Uterus (tissue), 2 donors: ENCODE measurements around the gene ARHGAP44.

ENCODE experiments used
- POLR2A ChIP-seq, 2 donors: fragments of 450-650 bp; IDR thresholded peaks; one replicate each; pipeline ENCODE4 v1.6.1; 2016; ENCODE audit warnings: antibody characterized with exemption in 2 of 2, mild to moderate bottlenecking in 1 of 2, moderate library complexity in 1 of 2
- TF ChIP-seq, protein P1 (sequence below), 4 experiments: fragments of 200-600 bp in 2 of 4; fragments of 450-650 bp in 2 of 4; sonication (generic) in 2 of 4; IDR thresholded peaks; one replicate each; pipeline ENCODE4 v1.5.1; 2016 to 2019; ENCODE audit warnings: antibody characterized with exemption in 4 of 4, mild to moderate bottlenecking in 2 of 4, moderate library complexity in 1 of 4

DNA sequence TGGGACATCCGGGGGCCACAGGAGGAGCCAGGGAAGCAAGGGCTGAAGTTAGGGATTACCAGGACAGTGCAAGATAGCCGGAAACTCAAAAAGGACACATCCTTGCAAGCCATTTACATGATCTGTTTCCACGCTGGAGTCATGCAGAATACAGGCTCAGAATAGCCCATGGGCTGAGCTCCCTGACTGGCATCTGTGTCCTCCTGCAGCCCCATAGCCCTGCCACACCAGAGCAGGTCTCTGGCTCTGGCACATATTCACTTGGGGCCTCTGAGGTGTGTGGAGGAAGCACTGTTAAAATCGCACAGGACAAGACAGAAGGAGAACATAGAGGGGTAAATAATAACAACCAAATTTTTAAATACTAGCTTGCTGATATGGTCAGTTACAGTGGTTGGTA is 162.7 kb downstream of the ARHGAP44 start:
- no peak for TF ChIP-seq POLR2A (IDR thresholded peaks at IDR 0.05)
- TF ChIP-seq, protein P1, sequence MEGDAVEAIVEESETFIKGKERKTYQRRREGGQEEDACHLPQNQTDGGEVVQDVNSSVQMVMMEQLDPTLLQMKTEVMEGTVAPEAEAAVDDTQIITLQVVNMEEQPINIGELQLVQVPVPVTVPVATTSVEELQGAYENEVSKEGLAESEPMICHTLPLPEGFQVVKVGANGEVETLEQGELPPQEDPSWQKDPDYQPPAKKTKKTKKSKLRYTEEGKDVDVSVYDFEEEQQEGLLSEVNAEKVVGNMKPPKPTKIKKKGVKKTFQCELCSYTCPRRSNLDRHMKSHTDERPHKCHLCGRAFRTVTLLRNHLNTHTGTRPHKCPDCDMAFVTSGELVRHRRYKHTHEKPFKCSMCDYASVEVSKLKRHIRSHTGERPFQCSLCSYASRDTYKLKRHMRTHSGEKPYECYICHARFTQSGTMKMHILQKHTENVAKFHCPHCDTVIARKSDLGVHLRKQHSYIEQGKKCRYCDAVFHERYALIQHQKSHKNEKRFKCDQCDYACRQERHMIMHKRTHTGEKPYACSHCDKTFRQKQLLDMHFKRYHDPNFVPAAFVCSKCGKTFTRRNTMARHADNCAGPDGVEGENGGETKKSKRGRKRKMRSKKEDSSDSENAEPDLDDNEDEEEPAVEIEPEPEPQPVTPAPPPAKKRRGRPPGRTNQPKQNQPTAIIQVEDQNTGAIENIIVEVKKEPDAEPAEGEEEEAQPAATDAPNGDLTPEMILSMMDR (IDR thresholded peaks at IDR 0.05) = no peak
